HL-60 (cell line): ENCODE results near the gene ALKBH5.

Experiments used
- DNase-seq, 2 experiments: peaks; one replicate each; pipeline ENCODE4 v3.0.0-alpha.2; 2010 to 2020; ENCODE audit warnings: low read depth in 1 of 2, low spot score in 1 of 2
- H3K27ac ChIP-seq: fragments of 250-450 bp; sonication (Bioruptor Pico); replicated peaks from 2 replicates; pipeline ENCODE4 v1.5.1; 2020; ENCODE audit warnings: mild to moderate bottlenecking, moderate library complexity
- H3K27me3 ChIP-seq: fragments of 250-450 bp; sonication (Bioruptor Pico); 2 replicates; pipeline ENCODE4 v1.5.1; 2021; ENCODE audit warnings: mild to moderate bottlenecking, moderate library complexity; ENCODE audit not compliant: insufficient read depth, poor library complexity, severe bottlenecking
- H3K4me3 ChIP-seq: replicated peaks from 2 replicates; pipeline ENCODE4 v1.5.1; 2011; ENCODE audit warnings: mild to moderate bottlenecking, control low read depth, low read length; ENCODE audit not compliant: insufficient read depth
- CTCF ChIP-seq: IDR thresholded peaks from one replicate; pipeline ENCODE4 v1.5.1; 2011; ENCODE audit warnings: low read length, control low read depth, inconsistent platforms; ENCODE audit not compliant: insufficient read depth
- GABPA ChIP-seq: IDR thresholded peaks from 2 replicates; pipeline ENCODE4 v1.6.1; 2012; ENCODE audit warnings: low read depth
- POLR2AphosphoS5 ChIP-seq: IDR thresholded peaks from 2 replicates; pipeline ENCODE4 v1.6.1; 2012; ENCODE audit warnings: low read depth
- REST ChIP-seq: IDR thresholded peaks from 2 replicates; pipeline ENCODE4 v1.6.1; 2012; ENCODE audit warnings: low read depth; ENCODE audit not compliant: insufficient replicate concordance
- SPI1 ChIP-seq: IDR thresholded peaks from 2 replicates; pipeline ENCODE4 v1.6.1; 2012; ENCODE audit warnings: low read depth, mild to moderate bottlenecking, borderline replicate concordance

The ALKBH5 gene

GRCh38 chr17:18181358-18181757, 2.3 kb upstream of the ALKBH5 start:
- no peak for TF ChIP-seq REST
- TF ChIP-seq GABPA: no peak
- no peak for TF ChIP-seq SPI1
- TF ChIP-seq CTCF: no peak
- TF ChIP-seq POLR2AphosphoS5: no peak
- no peak overlapping the region for H3K4me3 ChIP-seq
- no peak for DNase-seq
- H3K27ac ChIP-seq: no peak overlapping the region
- no peaks in the 10 kb centered on the region for H3K27me3 ChIP-seq

GRCh38 chr17:18182110-18182977, 1.3 kb upstream of the ALKBH5 start:
- no peak for DNase-seq
- Histone ChIP-seq H3K27me3 (no peaks in the 10 kb centered on the region), H3K4me3 (peak overlapping the region; percentile 33), H3K27ac (peak overlapping the region; percentile 99)
- TF ChIP-seq REST: no peak
- TF ChIP-seq POLR2AphosphoS5: no peak
- TF ChIP-seq SPI1: no peak
- no peak for TF ChIP-seq GABPA
- no peak for TF ChIP-seq CTCF

- Histone ChIP-seq H3K27me3 (no peaks in the 10 kb centered on the region), H3K4me3 (peak overlapping the region; percentile 33), H3K27ac (peak overlapping the region; percentile 99)
- DNase-seq: peak in 1 of 2 experiments; percentile 64
- TF ChIP-seq GABPA (no peak), POLR2AphosphoS5 (peak; percentile 19; the same call in 1 of the 2 replicates)
Observed at GRCh38 chr17:18182978-18183333, 672 bp upstream of the ALKBH5 start.

- peak; percentile 25 to 27 for DNase-seq
- no peaks in the 10 kb centered on the region for H3K27me3 ChIP-seq
Observed at GRCh38 chr17:18184143-18185031, 759 bp downstream of the ALKBH5 start.

More at GRCh38 chr17:18184143-18185031, 759 bp downstream of the ALKBH5 start:
- Histone ChIP-seq H3K4me3 (peak overlapping the region; percentile 69), H3K27ac (peak overlapping the region; percentile 99)
- no peak for TF ChIP-seq REST
- TF ChIP-seq CTCF: no peak
- TF ChIP-seq POLR2AphosphoS5: no peak; the same call in 1 of the 2 replicates
- TF ChIP-seq SPI1: no peak
- no peak for TF ChIP-seq GABPA
